Calu3 (cell line): ENCODE data around the gene CARD6. TPM values are rescaled to one million over a fixed set of nuclear protein-coding genes. Genes with fewer than 3 reads are reported as not detected.
"Not testable (repeated sequence)": the region's sequence is repeated elsewhere in the genome, so short reads cannot be mapped to it uniquely, and the experiment has no call there.

Experiments
- BruUV-seq: library from RNA; stranded (reverse); fragments of 400-500 nt; replicated peaks from 2 replicates; lab custom pipeline; 2021; lab: Mats Ljungman, UMichigan
- CTCF ChIA-PET: fragments of 300-600 bp; sonication (Branson Sonifier 250); formaldehyde crosslinking; loops from one replicate; lab custom pipeline; 2022; ENCODE audit warnings: antibody characterized with exemption; lab: Charles Lee
- DNase-seq: peaks from one replicate; pipeline ENCODE4 v3.0.0; 2022
- H3K27ac Mint-ChIP-seq: one replicate; pipeline ENCODE4 v1.8.0; 2022; ENCODE audit warnings: mixed read lengths; ENCODE audit not compliant: unreplicated experiment
- H3K27me3 Mint-ChIP-seq: one replicate; pipeline ENCODE4 v1.8.0; 2022; ENCODE audit warnings: mixed read lengths; ENCODE audit not compliant: unreplicated experiment
- H3K36me3 Mint-ChIP-seq: one replicate; pipeline ENCODE4 v1.8.0; 2022; ENCODE audit warnings: mild to moderate bottlenecking, moderate library complexity, mixed read lengths; ENCODE audit not compliant: insufficient read depth, unreplicated experiment
- H3K4me1 Mint-ChIP-seq: one replicate; pipeline ENCODE4 v1.8.0; 2022; ENCODE audit warnings: mild to moderate bottlenecking, low read depth, mixed read lengths; ENCODE audit not compliant: unreplicated experiment
- H3K4me3 Mint-ChIP-seq: one replicate; pipeline ENCODE4 v1.8.0; 2022; ENCODE audit warnings: mild to moderate bottlenecking, low read depth, moderate library complexity, mixed read lengths; ENCODE audit not compliant: unreplicated experiment
- H3K9me3 Mint-ChIP-seq: one replicate; pipeline ENCODE4 v1.8.0; 2022; ENCODE audit warnings: low read depth, mixed read lengths; ENCODE audit not compliant: unreplicated experiment
- intact Hi-C: fragments of 100-400 bp; cut with micrococcal nuclease; formaldehyde crosslinking; loops from one replicate; pipeline ENCODE4 v1.10.0; 2022; ENCODE audit not compliant: unreplicated experiment
- total RNA-seq: library from RNA; stranded (reverse); gene quantifications from 2 replicates; pipeline ENCODE4 v1.2.3, GENCODE V29; 2022
- TF ChIP-seq, protein P1 (sequence below): fragments of 200-600 bp; IDR thresholded peaks from one replicate; pipeline ENCODE4 v1.8.0; 2022; ENCODE audit warnings: antibody characterized with exemption; ENCODE audit not compliant: unreplicated experiment

Gene CARD6
- total RNA-seq, 1 experiment from 2014 or later = 5.9 TPM

DNA sequence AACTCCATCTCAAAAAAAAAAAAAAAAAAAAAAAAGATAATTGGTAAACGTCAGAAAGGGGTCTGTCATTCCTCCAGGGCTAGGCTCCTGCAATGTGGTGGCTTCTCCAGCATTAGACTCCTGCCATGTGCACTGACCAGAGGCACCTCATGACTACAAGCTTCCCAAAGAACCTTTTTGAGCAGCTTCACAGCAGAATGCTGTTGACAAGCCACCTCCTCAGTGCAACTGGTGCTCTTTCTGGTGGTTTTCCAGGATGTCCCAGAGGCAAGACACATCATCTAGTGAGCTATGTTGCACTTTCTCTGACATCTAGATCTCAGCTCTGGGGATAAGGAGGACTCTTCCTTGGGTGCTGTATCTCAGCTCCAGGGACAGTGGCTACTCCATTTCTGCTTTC lies 17.7 kb upstream of the CARD6 start:
- no peaks in the 10 kb centered on the region for H3K9me3 Mint-ChIP-seq
- no peak overlapping the region for H3K27ac Mint-ChIP-seq
- H3K4me3 Mint-ChIP-seq = no peak overlapping the region
- intact Hi-C loops = no loop called here
- H3K27me3 Mint-ChIP-seq = no peaks in the 10 kb centered on the region
- peaks cover 30% of the 10 kb centered on the region for H3K36me3 Mint-ChIP-seq
- no peak for DNase-seq
- CTCF ChIA-PET = interaction anchor here (0.6 to 0.7 kb wide), 2 partner anchors 40 to 388 kb away, joined by 3 to 4 read pairs; no protein-coding TSS in a partner anchor
- BruUV-seq = no TSS peak
- TF ChIP-seq, protein P1, sequence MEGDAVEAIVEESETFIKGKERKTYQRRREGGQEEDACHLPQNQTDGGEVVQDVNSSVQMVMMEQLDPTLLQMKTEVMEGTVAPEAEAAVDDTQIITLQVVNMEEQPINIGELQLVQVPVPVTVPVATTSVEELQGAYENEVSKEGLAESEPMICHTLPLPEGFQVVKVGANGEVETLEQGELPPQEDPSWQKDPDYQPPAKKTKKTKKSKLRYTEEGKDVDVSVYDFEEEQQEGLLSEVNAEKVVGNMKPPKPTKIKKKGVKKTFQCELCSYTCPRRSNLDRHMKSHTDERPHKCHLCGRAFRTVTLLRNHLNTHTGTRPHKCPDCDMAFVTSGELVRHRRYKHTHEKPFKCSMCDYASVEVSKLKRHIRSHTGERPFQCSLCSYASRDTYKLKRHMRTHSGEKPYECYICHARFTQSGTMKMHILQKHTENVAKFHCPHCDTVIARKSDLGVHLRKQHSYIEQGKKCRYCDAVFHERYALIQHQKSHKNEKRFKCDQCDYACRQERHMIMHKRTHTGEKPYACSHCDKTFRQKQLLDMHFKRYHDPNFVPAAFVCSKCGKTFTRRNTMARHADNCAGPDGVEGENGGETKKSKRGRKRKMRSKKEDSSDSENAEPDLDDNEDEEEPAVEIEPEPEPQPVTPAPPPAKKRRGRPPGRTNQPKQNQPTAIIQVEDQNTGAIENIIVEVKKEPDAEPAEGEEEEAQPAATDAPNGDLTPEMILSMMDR = no peak
- peaks cover 11% of the 10 kb centered on the region for H3K4me1 Mint-ChIP-seq

DNA sequence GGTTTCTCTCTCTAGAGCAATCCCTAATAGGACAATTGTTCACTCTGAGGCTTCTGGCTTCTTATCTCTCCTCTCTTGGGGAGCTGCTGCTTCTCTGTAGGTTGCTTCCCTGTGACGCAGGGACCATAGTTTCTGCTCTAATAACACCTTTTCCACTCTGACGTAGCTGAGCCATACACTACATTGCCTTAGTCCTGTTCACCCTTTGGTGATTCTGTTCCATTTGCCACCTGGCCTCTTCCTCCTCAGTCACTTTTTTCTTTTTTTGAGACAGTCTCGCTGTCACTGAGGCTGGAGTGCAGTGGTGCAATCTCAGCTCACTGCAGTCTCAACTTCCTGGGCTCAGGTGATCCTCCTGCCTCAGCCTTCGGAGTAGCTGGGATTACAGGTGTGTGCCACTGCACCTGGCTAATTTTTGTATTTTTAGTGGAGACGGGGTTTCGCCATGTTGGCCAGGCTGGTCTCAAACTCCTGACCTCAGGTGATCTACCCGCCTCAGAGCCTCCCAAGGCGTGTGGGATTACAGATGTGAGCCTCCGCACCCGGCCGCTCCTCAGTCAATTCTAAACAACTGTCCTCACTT lies 15.6 kb upstream of the CARD6 start:
- CTCF ChIA-PET, DNase-seq, intact Hi-C loops, H3K9me3 Mint-ChIP-seq, H3K4me3 Mint-ChIP-seq, H3K27me3 Mint-ChIP-seq, BruUV-seq, H3K27ac Mint-ChIP-seq: not testable (repeated sequence)
- peaks cover 51% of the 10 kb centered on the region for H3K36me3 Mint-ChIP-seq
- H3K4me1 Mint-ChIP-seq = peaks cover 25% of the 10 kb centered on the region

DNA sequence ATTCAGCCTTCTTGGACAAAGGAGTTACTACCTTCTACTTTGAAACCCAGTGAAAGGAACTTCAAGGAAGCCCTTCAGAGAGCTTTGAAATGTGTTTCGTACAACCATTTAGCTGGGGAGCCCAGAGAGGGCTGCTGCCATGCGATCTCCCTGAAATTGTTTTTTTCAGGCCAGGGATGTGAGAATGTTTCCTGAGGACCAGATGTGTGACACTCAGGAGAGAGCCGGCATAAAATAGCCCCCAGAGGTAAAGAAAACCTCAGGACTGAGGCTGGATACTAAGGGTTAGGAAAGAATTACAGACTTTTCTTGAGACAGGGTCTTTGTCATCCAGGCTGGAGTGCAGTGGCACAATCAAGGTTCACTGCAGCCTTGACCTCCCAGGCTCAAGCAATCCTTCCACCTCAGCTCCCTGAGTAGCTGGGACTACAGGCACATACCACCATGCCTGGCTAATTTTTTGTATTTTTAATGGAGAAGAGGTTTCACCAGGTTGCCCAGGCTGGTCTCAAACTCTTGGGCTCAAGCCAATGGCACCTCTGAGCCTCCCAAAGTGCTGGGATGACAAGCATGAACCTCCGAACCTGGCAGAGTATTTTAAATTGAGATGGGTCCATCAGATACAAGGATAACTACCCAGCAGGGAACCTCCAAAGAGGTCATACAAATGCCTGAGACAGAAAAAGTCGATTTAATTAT lies 14.5 kb upstream of the CARD6 start:
- DNase-seq = no peak
- CTCF ChIA-PET = no interaction called here
- H3K4me1 Mint-ChIP-seq = peaks cover 27% of the 10 kb centered on the region
- no peak overlapping the region for H3K4me3 Mint-ChIP-seq
- TF ChIP-seq, protein P1 = no peak
- no peaks in the 10 kb centered on the region for H3K27me3 Mint-ChIP-seq
- intact Hi-C loops = no loop called here
- H3K27ac Mint-ChIP-seq = no peak overlapping the region
- H3K36me3 Mint-ChIP-seq = peaks cover 62% of the 10 kb centered on the region
- no TSS peak for BruUV-seq
- H3K9me3 Mint-ChIP-seq = no peaks in the 10 kb centered on the region

DNA sequence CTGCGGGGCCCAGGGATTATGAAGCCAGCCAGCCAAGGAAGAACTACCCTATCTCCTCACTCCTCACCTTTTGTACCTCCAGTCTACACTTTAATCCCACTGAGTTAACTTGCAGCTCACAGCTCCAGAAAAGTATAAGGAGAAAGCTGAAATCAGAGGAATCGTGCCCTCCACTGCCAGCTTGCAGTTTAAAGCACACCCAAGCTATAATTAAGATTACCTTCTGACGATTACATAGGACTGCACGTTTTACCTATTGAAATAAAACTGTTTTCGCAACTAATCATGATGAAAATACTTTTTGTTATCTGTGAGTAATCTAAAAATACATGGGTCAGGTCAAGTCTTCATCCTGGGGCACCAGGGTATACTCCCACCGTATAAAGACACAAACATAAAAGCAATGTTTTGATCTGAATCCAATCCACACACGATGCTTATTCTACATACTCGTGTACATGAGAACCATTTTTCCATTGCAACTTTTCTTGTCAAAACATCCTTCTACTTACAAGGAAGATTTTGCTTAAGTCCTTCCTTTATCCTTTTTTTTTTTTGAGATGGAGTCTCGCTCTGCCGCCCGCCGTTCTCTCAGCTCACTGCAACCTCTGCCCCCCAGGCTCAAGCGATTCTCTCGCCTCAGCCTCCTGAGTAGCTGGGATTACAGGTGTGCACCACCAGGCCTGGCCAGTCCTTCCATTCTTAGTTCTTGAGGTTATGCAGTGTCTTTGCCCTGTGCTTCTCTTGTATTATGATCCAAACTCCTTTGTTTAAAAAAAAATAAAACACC lies 13.8 kb upstream of the CARD6 start:
- intact Hi-C loops = no loop called here
- CTCF ChIA-PET = interaction anchor here (0.7 kb wide), 1 partner anchor 19 kb away, joined by 3 read pairs; no protein-coding TSS in a partner anchor
- DNase-seq = no peak
- H3K36me3 Mint-ChIP-seq = peaks cover 69% of the 10 kb centered on the region
- no peaks in the 10 kb centered on the region for H3K9me3 Mint-ChIP-seq
- H3K4me3 Mint-ChIP-seq = no peak overlapping the region
- peaks cover 34% of the 10 kb centered on the region for H3K4me1 Mint-ChIP-seq
- no TSS peak for BruUV-seq
- TF ChIP-seq, protein P1 = no peak
- no peaks in the 10 kb centered on the region for H3K27me3 Mint-ChIP-seq
- H3K27ac Mint-ChIP-seq = no peak overlapping the region
